GM18951 (cell line): ENCODE results near the gene HOXA10.
A peak's percentile ranks its signal among the peaks of the same experiment; 100 is the strongest.

Source experiments
- POLR2A ChIP-seq: IDR thresholded peaks from 4 replicates; pipeline ENCODE4 v1.6.1; 2011; ENCODE audit warnings: mild to moderate bottlenecking; ENCODE audit not compliant: insufficient read length, insufficient read depth; ENCODE audit errors: extremely low read depth
- in situ Hi-C: fragments of 300-500 bp; cut with MboI; formaldehyde crosslinking; loops from one replicate; pipeline ENCODE4 v1.12.0; 2022; ENCODE audit warnings: low sequenced_read_pairs, mixed read lengths, inconsistent platforms; ENCODE audit not compliant: unreplicated experiment

HOXA10 gene

DNA sequence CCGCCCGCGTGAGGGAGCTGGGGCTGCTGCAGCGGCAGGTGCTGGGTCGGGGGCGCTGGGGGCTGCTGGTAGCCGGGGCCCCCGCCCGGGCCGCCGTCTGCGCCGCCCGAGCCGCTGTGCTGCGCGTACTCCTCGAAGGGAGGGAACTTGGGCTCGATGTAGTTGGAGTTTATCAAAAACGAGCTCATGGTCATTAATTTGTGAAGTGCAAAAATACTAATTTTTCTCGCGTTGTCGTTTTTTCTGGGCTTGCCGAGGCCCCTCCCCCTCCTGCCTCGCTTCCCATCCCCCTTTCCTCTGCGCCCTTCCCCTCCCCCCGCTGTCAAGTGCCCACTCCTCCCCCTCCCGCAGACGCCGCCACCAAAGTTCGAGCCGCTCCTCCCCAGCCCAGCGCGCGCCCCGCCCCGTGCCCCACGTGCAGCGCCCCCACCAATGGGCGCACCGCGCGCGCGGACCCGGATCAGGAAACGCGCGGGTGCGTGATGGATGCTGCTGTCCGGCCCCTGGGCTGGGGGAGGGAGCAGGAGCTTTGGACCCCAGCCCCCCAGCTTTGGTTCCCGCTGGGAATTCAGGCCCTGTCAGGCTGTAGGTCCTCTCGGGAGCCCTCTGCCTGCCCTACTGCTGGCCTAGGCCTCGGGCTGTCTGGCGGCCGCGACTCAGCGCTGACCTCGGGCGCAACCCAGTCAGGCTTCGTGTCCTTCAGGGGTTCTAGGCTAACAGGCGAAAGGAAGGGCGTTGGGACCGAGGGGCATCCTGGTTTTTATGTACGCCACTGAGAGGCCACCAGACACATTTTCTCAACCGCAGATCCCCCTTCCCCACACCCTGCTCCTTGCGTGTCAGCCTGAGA is 43.4 kb downstream of the HOXA10 start, which contains the start of gene HOXA4:
HOXA4 (minus strand) TSS at position 218 of the 850 bp plus-strand sequence; CDS start at position 194, 24 bp downstream.
- in situ Hi-C loops, result no loop called here
- peak; percentile 43 for TF ChIP-seq POLR2A

DNA sequence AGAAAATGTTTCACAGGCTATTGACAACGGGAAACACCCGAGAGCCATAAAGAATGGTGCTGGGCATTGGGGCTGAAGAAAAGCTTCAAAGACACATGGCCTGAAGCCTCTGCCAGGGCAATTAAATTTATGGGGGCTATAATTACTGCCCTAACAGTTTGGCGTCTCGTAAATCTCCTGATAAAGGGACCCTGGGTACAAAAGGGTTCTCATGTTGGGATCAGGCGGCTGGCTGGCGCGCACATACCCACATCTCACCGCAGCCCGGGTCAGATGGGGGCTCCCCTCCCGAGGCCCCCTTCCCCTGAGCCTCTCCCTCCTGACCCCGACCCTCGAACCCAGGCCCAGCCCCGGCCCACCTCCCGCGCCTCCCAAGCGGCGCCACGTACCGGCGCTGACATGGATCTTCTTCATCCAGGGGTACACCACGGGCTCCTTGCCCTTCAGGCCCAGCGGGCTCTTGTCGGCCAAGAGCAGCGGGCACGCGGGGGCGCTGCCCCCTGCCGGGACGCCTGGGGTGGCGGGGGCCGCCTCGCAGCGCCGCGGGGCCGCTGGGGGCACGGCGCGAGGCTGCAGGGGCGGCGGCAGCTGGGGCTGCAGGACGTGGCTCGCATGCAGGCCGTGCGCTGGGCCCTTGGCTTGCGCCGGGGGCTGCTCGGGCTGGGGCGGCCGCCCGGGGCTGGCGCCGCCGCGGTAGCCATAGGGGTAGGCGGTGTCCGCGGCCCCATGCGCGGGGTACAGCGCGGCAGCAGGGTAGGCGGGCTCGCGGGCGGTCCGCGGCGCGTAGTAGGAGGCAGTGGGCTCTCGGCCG is 44.2 kb downstream of the HOXA10 start:
- in situ Hi-C loops, result no loop called here
- no peak for TF ChIP-seq POLR2A

DNA sequence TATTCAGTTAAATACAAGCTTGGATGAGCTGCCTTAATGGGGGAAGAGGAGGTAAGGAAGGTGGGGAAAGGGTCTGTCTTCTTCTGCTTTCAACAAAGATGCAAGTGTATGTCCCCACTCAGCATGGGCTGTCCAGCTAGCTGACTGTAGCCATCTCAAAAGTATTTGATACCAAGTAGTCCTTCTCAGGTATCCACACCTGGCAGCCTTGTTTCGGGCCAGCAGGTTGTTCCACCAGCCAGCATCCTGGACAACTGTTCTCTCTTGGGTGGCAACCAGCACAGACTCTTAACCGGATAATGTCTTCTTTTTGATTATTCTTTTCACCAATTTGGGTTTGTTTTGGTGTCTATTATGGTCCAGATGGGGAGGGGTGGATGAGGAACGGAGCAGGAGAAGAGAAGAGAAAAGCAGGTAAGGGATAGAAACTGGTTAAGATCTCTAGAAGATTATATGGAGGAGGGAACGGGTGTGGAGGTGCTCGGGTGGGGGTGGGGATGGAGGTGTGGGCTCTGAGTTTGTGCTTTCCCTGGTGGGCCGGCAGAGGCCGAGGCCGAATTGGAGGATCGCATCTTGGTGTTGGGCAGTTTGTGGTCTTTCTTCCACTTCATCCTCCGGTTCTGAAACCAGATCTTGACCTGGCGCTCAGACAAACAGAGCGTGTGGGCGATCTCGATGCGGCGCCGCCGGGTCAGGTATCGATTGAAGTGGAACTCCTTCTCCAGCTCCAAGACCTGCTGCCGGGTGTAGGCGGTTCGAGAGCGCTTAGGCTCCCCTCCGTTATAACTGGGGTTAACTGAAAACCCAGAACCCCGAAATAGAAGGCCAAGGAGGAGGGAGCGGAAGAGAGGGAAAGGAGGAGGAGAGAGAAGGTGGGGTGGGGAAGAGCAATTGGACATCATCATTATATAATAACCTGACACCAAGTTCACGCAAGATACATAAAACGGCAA is 45.1 kb downstream of the HOXA10 start:
- in situ Hi-C loops, result no loop called here
- TF ChIP-seq POLR2A, result no peak

DNA sequence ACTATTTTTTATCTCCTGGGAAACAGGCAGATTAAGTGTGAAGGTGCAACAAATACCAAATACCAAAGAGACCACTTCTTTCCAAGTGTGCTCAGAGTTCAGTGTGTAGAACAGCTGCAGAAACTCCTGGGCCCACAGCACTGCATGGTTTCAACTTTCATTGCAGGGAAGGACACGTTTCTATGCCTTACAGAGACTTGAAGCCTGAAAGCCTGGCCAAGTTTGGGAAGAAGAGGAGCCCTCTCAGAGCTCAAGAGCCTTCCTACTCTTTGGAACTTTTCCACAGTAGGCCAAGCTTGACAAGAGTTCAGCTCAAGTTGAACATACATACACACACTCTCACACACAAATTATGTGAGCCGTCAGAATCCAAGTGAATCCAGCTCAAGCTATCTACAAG is 46.1 kb downstream of the HOXA10 start:
- TF ChIP-seq POLR2A, result no peak
- in situ Hi-C loops, result no loop called here

DNA sequence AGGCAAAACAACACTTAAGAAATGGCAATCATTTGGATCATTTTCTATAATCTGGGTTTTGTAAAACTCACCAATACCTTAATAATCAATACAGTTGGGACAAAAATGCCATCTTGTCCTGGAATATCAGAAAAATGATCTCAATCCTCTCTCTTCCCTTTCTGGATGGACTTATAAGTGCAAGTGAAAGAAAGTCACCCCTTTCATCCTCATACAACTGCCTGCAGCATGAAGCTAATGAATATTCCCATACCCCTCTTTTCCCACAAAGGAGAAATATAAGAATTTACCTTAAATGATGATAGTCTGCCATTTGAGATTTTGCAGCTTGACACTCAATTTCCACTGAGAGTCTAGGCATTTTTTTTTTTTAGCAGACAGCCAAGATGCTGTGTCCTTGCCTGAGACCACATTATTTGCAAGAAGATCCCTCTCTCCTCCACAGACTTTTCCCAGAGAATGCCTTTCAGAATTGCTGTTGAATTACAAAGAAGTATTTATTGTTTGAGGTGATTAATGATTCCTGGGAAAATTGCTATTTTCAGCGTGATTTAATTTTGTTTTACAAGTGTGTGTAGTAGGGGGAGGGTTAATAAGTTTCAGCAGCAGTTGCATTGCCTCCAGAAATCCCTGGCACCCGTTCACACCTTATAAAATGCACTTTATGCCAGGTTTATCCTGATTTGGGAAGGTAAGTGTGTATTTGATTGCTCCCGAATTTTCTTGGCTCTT is 47.4 kb downstream of the HOXA10 start:
- in situ Hi-C loops, result no loop called here

DNA sequence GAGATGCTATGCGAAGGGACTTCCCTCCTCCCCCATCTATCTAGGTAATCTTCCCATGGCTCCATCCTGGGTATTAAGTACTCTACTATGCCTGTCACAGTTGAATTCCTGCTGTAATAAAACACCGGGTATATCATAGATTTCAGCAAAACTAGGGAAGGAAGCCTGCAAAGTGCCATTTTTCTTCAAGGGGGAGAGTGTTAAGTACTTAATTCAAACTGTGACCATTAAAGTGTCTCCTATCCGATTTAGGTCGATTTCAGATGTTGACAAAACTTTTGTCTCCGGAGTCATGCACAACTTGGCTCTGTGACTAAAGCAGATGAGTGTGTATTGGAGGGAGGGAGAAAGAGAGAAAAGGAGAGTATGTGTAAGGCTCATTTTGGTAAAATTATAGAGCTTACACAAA is 48.1 kb downstream of the HOXA10 start:
- TF ChIP-seq POLR2A, result no peak
- in situ Hi-C loops, result no loop called here

More for the DNA sequence above, 47.4 kb downstream of the HOXA10 start:
- TF ChIP-seq POLR2A, result no peak

DNA sequence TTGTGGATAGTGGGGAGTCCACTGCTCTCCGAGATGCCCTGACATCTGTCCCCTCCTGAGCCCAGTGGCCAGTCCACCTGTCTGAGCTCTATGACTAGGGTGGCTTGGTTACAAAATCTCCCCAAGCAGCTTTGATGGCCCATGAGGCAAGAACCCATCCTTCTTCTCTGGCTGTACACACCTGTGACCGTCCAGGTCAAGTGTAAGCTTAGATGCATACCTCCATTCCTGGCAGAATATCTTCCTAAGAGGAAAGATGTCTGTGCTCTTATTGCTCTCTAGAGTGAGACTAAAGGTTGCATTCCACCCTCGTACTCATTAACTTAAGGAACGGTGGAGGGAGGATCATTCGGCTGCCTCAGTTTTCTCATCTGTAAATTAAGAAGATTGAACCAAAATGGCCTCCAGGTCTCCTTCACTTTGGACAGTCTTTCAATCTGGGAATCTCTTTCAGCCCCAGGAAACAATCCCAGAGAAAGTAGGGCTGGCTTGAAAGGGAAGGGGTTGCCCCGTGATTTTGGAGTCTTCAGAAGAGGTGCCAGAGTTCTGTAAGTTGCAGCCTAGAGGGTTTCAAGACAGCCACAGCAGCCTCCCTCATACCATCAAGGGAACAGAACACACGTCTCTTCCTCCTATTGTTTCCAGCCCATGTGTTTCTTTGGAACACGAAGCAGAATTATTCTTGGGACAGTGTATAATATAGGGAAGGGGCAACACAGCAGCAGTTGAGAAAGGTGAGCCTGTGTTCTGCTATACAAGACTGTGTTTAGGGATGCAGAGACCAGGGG is 49.0 kb downstream of the HOXA10 start:
- in situ Hi-C loops, result no loop called here
- no peak for TF ChIP-seq POLR2A

DNA sequence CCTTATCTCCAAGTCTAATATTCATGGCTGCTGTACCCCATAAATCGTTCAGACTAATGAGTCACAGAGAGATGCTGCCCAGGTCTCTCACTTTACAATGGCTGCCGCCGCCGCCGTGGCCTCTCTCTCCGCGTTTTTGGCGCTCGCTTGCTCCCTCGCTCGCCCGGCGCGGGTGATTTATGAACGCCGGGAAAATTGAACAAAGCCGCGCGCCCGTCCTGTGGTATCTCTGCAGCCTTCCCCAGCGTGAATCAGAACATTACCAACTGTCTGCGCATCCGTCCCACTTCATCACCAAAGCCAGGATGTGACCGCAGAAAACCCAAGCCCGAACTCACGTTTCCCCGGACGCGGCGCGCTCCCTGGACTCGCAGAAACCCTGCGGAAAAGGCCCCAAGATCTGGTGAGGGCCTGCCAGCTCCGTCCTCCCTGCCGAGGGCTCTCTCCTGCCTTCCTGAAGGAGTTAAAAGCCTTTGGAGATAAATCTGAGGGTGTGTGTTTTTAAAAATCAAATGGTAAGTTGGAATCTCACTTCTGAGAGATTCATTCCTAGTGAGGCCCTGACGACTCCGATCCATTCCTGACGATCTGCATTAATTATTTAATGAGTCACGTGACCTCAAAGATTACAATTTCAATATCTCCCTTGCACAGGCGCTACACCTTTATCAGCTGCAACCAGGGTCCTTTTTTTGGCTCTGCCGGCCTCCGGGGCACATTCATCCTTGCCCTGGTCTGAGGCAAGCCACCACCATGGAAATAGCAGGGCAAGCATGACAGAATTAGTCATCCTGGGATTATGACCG is 49.8 kb downstream of the HOXA10 start:
- in situ Hi-C loops, result no loop called here
- no peak for TF ChIP-seq POLR2A

DNA sequence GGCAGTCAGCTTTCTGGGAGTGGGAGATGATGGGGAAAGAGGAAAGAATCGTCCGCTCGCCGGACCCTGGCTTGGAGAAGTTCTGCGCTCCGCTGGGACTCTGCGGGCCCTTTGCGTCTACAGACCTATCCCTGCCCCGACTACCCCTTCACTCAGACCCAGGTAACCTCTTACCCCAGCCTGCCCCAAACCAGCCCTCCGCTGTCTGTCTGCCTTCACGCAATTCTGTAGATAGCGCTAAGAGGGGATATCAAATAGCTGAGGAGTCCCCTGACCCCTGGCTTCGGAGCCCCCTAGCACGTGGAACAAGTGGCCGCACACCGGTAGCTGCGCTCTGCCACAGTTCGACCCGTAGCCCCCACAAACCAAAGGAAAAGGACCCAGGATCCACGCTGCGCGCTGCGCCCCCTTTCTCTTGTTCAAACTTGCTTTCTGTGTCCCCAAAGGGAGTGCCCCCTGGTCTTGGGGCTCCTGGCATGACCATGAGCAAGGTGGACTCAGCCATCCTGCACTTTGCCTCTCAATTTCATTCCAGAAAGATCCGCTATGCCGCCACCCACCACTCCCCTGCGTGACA is 50.6 kb downstream of the HOXA10 start:
- in situ Hi-C loops, result no loop called here
- no peak for TF ChIP-seq POLR2A

DNA sequence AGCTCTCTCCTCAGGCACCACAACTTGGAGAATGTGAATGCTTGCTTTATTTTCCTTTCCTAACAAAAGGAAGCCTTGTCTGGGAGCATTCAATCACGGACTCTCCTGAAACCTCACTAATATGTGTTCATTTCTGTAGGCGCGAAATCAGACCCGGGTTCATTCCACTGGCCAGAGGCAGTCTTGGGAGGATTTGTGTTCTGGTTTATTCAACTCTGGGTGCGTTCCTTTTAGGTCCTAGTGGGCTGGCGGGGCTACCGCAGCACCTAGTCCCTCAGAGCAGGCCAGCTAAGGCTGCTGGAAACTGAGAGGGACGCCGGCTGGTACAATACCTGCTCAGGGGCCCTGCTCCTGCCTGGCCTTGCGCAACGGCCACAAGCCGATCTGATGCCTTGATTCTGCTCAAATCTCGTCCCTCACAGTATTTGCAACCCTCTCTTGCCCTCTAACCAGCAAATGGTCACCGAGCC is 51.1 kb downstream of the HOXA10 start:
- no peak for TF ChIP-seq POLR2A
- in situ Hi-C loops, result no loop called here
